ENCODE measurements around the gene FGD5. TPM values are rescaled to one million over a fixed set of nuclear protein-coding genes. Genes with fewer than 3 reads are reported as not detected.

FGD5 gene
- total and polyA plus RNA-seq, 2 donors (not counting 1 experiment from before 2014, with no cell fraction given): not detected

DNA sequence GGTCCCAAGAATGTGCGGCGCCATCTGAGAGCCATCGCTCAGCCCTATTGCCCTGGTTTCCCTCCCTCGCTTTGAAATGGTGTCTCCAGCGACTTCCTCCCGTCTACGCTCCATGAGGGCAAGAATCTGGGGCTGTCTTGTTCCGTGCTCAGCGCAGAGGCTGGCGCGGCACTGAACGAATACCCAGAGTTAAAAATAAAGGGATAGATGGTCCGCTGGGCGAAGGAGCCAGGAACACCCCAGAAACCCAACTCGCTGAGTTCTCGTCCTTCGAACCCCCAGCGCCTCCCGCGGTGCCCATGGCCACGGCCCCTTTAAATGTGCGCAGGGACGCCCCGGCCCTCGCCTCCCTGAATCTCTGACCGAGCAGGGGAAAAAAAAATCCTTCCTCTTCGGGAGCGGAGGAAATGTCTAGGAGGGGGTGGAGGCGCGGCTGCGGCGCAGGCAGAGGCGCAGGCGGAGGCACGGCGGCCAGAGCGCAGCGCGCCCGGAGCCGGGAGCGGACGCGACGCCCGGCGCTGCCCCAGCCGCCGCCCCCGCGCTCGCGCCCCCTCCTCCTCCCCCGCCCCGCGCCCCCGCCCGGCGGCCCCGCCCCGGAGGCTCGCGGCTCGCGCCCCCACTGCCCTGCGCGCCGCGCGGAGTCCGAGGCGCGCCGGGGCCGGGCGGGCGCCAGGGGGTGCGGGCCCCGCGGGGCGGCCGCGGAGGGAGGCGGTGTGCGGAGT lies 8.5 kb upstream of the FGD5 start:
- intact Hi-C loops (cut with micrococcal nuclease): no loop called here
- Mint-ChIP-seq H3K27me3 (peaks cover 69% of the 10 kb centered on the region), H3K4me1 (peaks cover 8% of the 10 kb centered on the region), H3K4me3 (no peak overlapping the region), H3K27ac (no peak overlapping the region), H3K9me3 (ENCODE audit: insufficient read depth) (no peaks in the 10 kb centered on the region)
- Histone ChIP-seq H3K4me1 (ENCODE audit: control insufficient read depth in 2 of 2, insufficient read depth in 2 of 2, low read length in 2 of 2) (no peaks in the 10 kb centered on the region), H3K79me2 (ENCODE audit: control insufficient read depth, insufficient read depth, low read length) (no peaks in the 10 kb centered on the region), H3K36me3 (replicated peaks in 1 of 2; ENCODE audit: control extremely low read depth in 1 of 2, control insufficient read depth in 1 of 2, extremely low read depth in 1 of 2, insufficient read depth in 2 of 2, low read length in 1 of 2) (no peaks in the 10 kb centered on the region), H3K4me3 (ENCODE audit: control extremely low read depth in 1 of 5, extremely low read depth in 1 of 5, insufficient read depth in 1 of 5, low read depth in 2 of 5, low read length in 4 of 5) (no peak overlapping the region), H3K27me3 (replicated peaks in 1 of 4; ENCODE audit: control extremely low read depth in 1 of 4, control insufficient read depth in 3 of 4, insufficient read depth in 4 of 4, low read length in 3 of 4) (peaks cover 0 to 35% (median 14%) of the 10 kb centered on the region in 4 experiments), H2AFZ (ENCODE audit: insufficient read depth, low read depth, low read length, poor library complexity, severe bottlenecking) (no peak overlapping the region), H3K9ac (ENCODE audit: low read length) (no peak overlapping the region), H3K9me3 (ENCODE audit: control extremely low read depth in 1 of 3, control insufficient read depth in 2 of 3, insufficient read depth in 1 of 3, low read length in 2 of 3) (peaks cover 0 to 3% (median 0%) of the 10 kb centered on the region in 3 donors), H3K4me2 (replicated peaks; ENCODE audit: low read depth, low read length, poor library complexity, severe bottlenecking) (no peak overlapping the region), H4K20me1 (ENCODE audit: control insufficient read depth, insufficient read depth, low read length, poor library complexity, severe bottlenecking) (no peaks in the 10 kb centered on the region), H3K27ac (ENCODE audit: low read length in 2 of 2) (no peak overlapping the region)
- WGBS (ENCODE audit: insufficient coverage): 11% methylated on average over 62 of the region's 85 CpGs
- no peak for ATAC-seq (ENCODE audit: low read depth)
- ChIA-PET POLR2A (no interaction called here), CTCF (no interaction called here)
- TF ChIP-seq, protein P1, sequence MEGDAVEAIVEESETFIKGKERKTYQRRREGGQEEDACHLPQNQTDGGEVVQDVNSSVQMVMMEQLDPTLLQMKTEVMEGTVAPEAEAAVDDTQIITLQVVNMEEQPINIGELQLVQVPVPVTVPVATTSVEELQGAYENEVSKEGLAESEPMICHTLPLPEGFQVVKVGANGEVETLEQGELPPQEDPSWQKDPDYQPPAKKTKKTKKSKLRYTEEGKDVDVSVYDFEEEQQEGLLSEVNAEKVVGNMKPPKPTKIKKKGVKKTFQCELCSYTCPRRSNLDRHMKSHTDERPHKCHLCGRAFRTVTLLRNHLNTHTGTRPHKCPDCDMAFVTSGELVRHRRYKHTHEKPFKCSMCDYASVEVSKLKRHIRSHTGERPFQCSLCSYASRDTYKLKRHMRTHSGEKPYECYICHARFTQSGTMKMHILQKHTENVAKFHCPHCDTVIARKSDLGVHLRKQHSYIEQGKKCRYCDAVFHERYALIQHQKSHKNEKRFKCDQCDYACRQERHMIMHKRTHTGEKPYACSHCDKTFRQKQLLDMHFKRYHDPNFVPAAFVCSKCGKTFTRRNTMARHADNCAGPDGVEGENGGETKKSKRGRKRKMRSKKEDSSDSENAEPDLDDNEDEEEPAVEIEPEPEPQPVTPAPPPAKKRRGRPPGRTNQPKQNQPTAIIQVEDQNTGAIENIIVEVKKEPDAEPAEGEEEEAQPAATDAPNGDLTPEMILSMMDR (IDR thresholded peaks at IDR 0.05): no peak
- TF ChIP-seq EZH2 (IDR thresholded peaks at IDR 0.05; ENCODE audit: borderline replicate concordance, insufficient read depth, low read depth, low read length, poor library complexity, severe bottlenecking): no peak
- no peak for DNase-seq

DNA sequence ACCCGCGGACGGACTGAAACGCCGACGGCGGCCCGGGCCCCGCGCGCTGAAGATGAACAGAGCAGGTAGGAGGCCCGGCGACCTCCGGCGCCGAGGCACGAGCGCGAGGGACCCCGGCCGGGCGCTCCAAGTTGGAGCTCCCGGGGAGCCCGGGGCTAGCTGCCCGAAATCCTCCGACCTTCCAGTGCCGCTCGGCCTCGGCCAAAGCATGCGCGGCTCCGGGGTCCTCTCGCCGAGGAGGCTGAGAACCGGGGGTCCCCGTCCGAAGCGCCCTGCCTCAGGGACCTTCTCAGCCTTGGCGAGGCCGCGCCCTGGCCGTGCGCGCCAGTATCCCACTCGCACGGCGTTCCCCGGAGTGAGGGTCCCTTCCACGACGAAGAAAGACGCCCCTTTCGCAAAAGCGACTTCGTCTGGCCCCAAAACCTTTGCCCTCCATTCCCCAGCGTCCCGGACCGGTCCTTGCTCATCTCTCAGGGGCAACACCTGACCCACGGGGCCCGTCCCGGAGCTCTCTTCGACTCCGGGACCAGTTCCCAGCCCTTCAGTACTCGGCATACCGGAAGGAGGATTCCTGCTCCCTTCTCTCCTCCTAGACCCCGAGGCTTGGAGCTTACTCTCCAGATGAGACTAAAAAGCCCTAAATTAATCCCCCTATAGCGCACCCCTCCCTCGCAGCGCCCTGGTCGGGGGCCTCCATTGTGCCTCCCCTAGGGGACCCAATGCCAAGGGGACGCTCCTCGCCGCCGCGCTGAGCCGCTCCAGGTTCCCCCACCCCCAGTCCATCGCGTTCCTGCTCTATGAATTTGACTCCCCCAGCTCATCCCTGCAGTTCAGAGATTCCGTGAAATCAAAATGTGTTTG lies 7.7 kb upstream of the FGD5 start:
- H3K27ac Mint-ChIP-seq: no peak overlapping the region
- H3K9me3 Mint-ChIP-seq (ENCODE audit: insufficient read depth): no peaks in the 10 kb centered on the region
- H3K4me1 ChIP-seq (ENCODE audit: control insufficient read depth in 2 of 2, insufficient read depth in 2 of 2, low read length in 2 of 2): no peaks in the 10 kb centered on the region
- intact Hi-C loops (cut with micrococcal nuclease): no loop called here
- no peaks in the 10 kb centered on the region for H3K79me2 ChIP-seq (ENCODE audit: control insufficient read depth, insufficient read depth, low read length)
- H2AFZ ChIP-seq (ENCODE audit: insufficient read depth, low read depth, low read length, poor library complexity, severe bottlenecking): no peak overlapping the region
- 3% methylated on average over 75 of the region's 78 CpGs for WGBS (ENCODE audit: insufficient coverage)
- ATAC-seq (ENCODE audit: low read depth) (no peak), DNase-seq (no peak)
- no peak overlapping the region for H3K9ac ChIP-seq (ENCODE audit: low read length)
- ChIA-PET CTCF (no interaction called here), POLR2A (no interaction called here)
- H3K27me3 Mint-ChIP-seq: peaks cover 69% of the 10 kb centered on the region
- H3K36me3 ChIP-seq (replicated peaks in 1 of 2; ENCODE audit: control extremely low read depth in 1 of 2, control insufficient read depth in 1 of 2, extremely low read depth in 1 of 2, insufficient read depth in 2 of 2, low read length in 1 of 2): no peaks in the 10 kb centered on the region
- peaks cover 0 to 39% (median 14%) of the 10 kb centered on the region in 4 experiments for H3K27me3 ChIP-seq (replicated peaks in 1 of 4; ENCODE audit: control extremely low read depth in 1 of 4, control insufficient read depth in 3 of 4, insufficient read depth in 4 of 4, low read length in 3 of 4)
- H3K4me3 ChIP-seq (ENCODE audit: control extremely low read depth in 1 of 5, extremely low read depth in 1 of 5, insufficient read depth in 1 of 5, low read depth in 2 of 5, low read length in 4 of 5): no peak overlapping the region
- no peak overlapping the region for H3K4me3 Mint-ChIP-seq
- peaks cover 8% of the 10 kb centered on the region for H3K4me1 Mint-ChIP-seq
- H3K4me2 ChIP-seq (replicated peaks; ENCODE audit: low read depth, low read length, poor library complexity, severe bottlenecking): no peak overlapping the region
- peaks cover 0 to 3% (median 0%) of the 10 kb centered on the region in 3 donors for H3K9me3 ChIP-seq (ENCODE audit: control extremely low read depth in 1 of 3, control insufficient read depth in 2 of 3, insufficient read depth in 1 of 3, low read length in 2 of 3)
- TF ChIP-seq, protein P1 (IDR thresholded peaks at IDR 0.05): no peak
- TF ChIP-seq EZH2 (IDR thresholded peaks at IDR 0.05; ENCODE audit: borderline replicate concordance, insufficient read depth, low read depth, low read length, poor library complexity, severe bottlenecking): no peak
- H4K20me1 ChIP-seq (ENCODE audit: control insufficient read depth, insufficient read depth, low read length, poor library complexity, severe bottlenecking): no peaks in the 10 kb centered on the region
- H3K27ac ChIP-seq (ENCODE audit: low read length in 2 of 2): no peak overlapping the region
